Bronchial epithelial cell (primary cell): ENCODE measurements around the gene GRIK5. TPM values are rescaled to one million over a fixed set of nuclear protein-coding genes. Genes with fewer than 3 reads are reported as not detected.

ENCODE experiments used
- DNase-seq: peaks from one replicate; pipeline ENCODE4 v3.0.0-alpha.2; 2010; ENCODE audit warnings: low read depth
- FAIRE-seq: peaks from 2 replicates; lab custom pipeline; 2011; peaks lifted over from hg19 to GRCh38; lab: Jason Lieb, UNC
- H3K27me3 ChIP-seq: 2 replicates; pipeline ENCODE4 v1.5.1; 2011; ENCODE audit warnings: low read length; ENCODE audit not compliant: control insufficient read depth, insufficient read depth
- H3K36me3 ChIP-seq: 2 replicates; pipeline ENCODE4 v1.5.1; 2011; ENCODE audit warnings: low read length; ENCODE audit not compliant: control insufficient read depth, insufficient read depth
- H3K4me3 ChIP-seq: 2 replicates; pipeline ENCODE4 v1.5.1; 2011; ENCODE audit warnings: mild to moderate bottlenecking, low read depth, low read length, control low read depth
- total RNA-seq: library from RNA; depleted of rRNA; stranded (reverse); fragments of >200 nt; gene quantifications from 2 replicates; pipeline ENCODE4 v1.2.1, GENCODE V29; 2014
- TF ChIP-seq, protein P1 (sequence below): IDR thresholded peaks from 2 replicates; pipeline ENCODE4 v1.5.1; 2011; ENCODE audit warnings: mild to moderate bottlenecking, moderate library complexity, low read length, control low read depth, inconsistent platforms; ENCODE audit not compliant: insufficient read depth, severe bottlenecking

The GRIK5 gene
- total RNA-seq, 1 donor from 2014 or later: under 0.01 TPM

- DNase-seq: no peak
- TF ChIP-seq, protein P1, sequence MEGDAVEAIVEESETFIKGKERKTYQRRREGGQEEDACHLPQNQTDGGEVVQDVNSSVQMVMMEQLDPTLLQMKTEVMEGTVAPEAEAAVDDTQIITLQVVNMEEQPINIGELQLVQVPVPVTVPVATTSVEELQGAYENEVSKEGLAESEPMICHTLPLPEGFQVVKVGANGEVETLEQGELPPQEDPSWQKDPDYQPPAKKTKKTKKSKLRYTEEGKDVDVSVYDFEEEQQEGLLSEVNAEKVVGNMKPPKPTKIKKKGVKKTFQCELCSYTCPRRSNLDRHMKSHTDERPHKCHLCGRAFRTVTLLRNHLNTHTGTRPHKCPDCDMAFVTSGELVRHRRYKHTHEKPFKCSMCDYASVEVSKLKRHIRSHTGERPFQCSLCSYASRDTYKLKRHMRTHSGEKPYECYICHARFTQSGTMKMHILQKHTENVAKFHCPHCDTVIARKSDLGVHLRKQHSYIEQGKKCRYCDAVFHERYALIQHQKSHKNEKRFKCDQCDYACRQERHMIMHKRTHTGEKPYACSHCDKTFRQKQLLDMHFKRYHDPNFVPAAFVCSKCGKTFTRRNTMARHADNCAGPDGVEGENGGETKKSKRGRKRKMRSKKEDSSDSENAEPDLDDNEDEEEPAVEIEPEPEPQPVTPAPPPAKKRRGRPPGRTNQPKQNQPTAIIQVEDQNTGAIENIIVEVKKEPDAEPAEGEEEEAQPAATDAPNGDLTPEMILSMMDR: no peak
Observed at GRCh38 chr19:42071247-42071646, 1.2 kb upstream of the GRIK5 start.

GRCh38 chr19:42068756-42069571, 1.0 kb downstream of the GRIK5 start:
- no peak for FAIRE-seq
- DNase-seq: no peak
- TF ChIP-seq, protein P1: no peak

More at GRCh38 chr19:42071247-42071646, 1.2 kb upstream of the GRIK5 start:
- FAIRE-seq: peak; percentile 64
- H3K36me3 ChIP-seq: no peaks in the 10 kb centered on the region
- no peak overlapping the region for H3K4me3 ChIP-seq
- H3K27me3 ChIP-seq: peaks cover 22% of the 10 kb centered on the region

GRCh38 chr19:42068361-42068755, 1.6 kb downstream of the GRIK5 start:
- DNase-seq: no peak
- no peak for FAIRE-seq
- H3K36me3 ChIP-seq: no peaks in the 10 kb centered on the region
- TF ChIP-seq, protein P1: no peak
- H3K27me3 ChIP-seq: peaks cover 22% of the 10 kb centered on the region
- H3K4me3 ChIP-seq: no peak overlapping the region

More at GRCh38 chr19:42068756-42069571, 1.0 kb downstream of the GRIK5 start:
- no peak overlapping the region for H3K4me3 ChIP-seq
- no peaks in the 10 kb centered on the region for H3K36me3 ChIP-seq
- peaks cover 22% of the 10 kb centered on the region for H3K27me3 ChIP-seq

DNA sequence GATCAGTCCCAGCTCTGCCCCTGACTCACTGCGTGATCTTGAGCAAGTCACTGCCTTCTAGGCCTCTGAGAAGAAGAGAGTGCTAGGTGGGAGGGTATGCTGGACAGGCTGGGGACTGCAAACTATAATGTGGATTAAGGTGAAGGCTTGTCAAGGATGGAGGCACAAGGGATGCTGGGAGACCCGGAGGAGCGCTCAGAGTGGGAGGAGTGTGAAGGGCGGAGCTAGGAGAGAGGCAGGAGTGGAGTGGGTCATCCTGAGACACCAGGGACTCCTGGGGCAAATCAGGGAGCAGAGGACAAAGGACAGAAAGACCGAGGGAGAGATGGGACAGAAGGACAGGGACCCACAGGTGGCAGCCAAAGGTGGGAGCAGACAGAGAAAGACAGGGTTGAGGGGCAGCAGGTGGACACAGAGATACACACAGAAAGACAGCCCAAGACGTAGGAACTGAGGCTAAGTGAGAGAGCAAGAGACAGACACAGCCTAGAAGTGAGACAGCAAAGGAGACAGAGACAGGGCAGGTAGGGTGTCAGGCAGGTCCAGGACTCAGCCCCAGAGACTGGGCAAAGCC, 2.6 kb downstream of the GRIK5 start:
- DNase-seq (no peak), FAIRE-seq (no peak)
- Histone ChIP-seq H3K27me3 (peaks cover 22% of the 10 kb centered on the region), H3K4me3 (no peak overlapping the region), H3K36me3 (no peaks in the 10 kb centered on the region)
- TF ChIP-seq, protein P1: no peak

- peak; percentile 21 for DNase-seq
- no peak for FAIRE-seq
- H3K27me3 ChIP-seq: peaks cover 22% of the 10 kb centered on the region
Observed at GRCh38 chr19:42066075-42066754, 3.8 kb downstream of the GRIK5 start.

More at GRCh38 chr19:42066075-42066754, 3.8 kb downstream of the GRIK5 start:
- TF ChIP-seq, protein P1: no peak
- Histone ChIP-seq H3K4me3 (no peak overlapping the region), H3K36me3 (no peaks in the 10 kb centered on the region)
